Measurements from ENCODE around the gene ZNF714.
A peak's percentile ranks its signal among the peaks of the same experiment; 100 is the strongest.

The ZNF714 gene

GRCh38 chr19:21082011-21082975 lies at the start of gene ZNF714:
Gene ZNF714, plus strand, starts transcription at chr19:21082203. Its CDS starts 16,066 bp downstream, at chr19:21098269.
- peak; percentile 94 for DNase-seq

GRCh38 chr19:21045028-21045427 lies 37.0 kb upstream of the ZNF714 start:
- DNase-seq, result no peak

GRCh38 chr19:21046489-21046888 lies 35.5 kb upstream of the ZNF714 start:
- DNase-seq, result no peak

GRCh38 chr19:21047716-21048115 lies 34.3 kb upstream of the ZNF714 start:
- DNase-seq, result no peak

GRCh38 chr19:21052902-21053301 lies 29.1 kb upstream of the ZNF714 start:
- DNase-seq, result no peak

- no peak for DNase-seq
Observed at GRCh38 chr19:21065336-21065735, 16.7 kb upstream of the ZNF714 start.

GRCh38 chr19:21084343-21084742 lies 2.3 kb downstream of the ZNF714 start:
- no peak for DNase-seq

- DNase-seq, result no peak
Observed at GRCh38 chr19:21087871-21088270, 5.9 kb downstream of the ZNF714 start.

- DNase-seq, result no peak
Observed at GRCh38 chr19:21092109-21092508, 10.1 kb downstream of the ZNF714 start.

- DNase-seq, result no peak
Observed at GRCh38 chr19:21094347-21095025, 12.5 kb downstream of the ZNF714 start.

- DNase-seq, result no peak
Observed at GRCh38 chr19:21098291-21098690, 16.3 kb downstream of the ZNF714 start.

GRCh38 chr19:21101521-21102242 lies 19.7 kb downstream of the ZNF714 start:
- no peak for DNase-seq

GRCh38 chr19:21109116-21109515 lies 27.1 kb downstream of the ZNF714 start:
- DNase-seq, result no peak

GRCh38 chr19:21110183-21110582 lies 28.2 kb downstream of the ZNF714 start:
- DNase-seq, result no peak

GRCh38 chr19:21115430-21115829 lies 33.4 kb downstream of the ZNF714 start:
- DNase-seq, result no peak

- no peak for DNase-seq
Observed at GRCh38 chr19:21117041-21117907, 35.3 kb downstream of the ZNF714 start.

GRCh38 chr19:21126078-21126477 lies 44.1 kb downstream of the ZNF714 start:
- DNase-seq, result no peak

- DNase-seq, result no peak
Observed at GRCh38 chr19:21127001-21127400, 45.0 kb downstream of the ZNF714 start.

- no peak for DNase-seq
Observed at GRCh38 chr19:21127898-21128297, 45.9 kb downstream of the ZNF714 start.

- no peak for DNase-seq
Observed at GRCh38 chr19:21128901-21129698, 47.1 kb downstream of the ZNF714 start.

GRCh38 chr19:21130097-21130775 lies 48.2 kb downstream of the ZNF714 start:
- DNase-seq, result no peak

All from NCI-H774 (cell line).